ENCODE results near the gene LRSAM1.

DNA sequence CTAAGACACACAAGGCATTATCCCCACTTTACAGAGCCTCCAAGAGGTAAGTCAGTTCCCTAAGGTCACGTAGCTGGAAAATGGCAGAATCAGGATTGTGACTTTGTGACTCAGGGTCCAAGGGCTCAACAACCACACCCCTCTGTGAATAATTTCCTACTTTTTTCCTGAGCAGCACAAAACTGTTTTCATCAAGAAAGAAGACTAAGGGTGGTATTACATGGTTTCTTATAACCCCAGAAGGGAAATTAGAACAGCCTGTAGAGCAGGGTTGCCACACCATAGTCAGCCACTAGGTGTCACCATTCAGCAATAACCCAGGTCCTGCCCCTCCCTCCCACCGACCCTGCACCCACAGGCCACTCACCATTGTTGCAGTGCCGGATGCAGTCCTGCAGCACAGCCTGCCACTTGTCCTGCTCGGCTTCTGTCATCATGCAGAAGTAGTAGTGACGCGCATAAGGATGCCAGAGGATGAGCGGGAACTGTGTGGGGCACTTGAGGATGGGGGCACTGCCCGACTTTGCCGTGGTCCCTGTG, 72.1 kb downstream of the LRSAM1 start:
- TF ChIP-seq POLR2AphosphoS5 (IDR thresholded peaks at IDR 0.05; ENCODE audit: low read depth, low read length) (no peak), TAF1 (IDR thresholded peaks at IDR 0.05; ENCODE audit: borderline replicate concordance, insufficient read depth, low read length) (no peak)
- TF ChIP-seq, protein P1, sequence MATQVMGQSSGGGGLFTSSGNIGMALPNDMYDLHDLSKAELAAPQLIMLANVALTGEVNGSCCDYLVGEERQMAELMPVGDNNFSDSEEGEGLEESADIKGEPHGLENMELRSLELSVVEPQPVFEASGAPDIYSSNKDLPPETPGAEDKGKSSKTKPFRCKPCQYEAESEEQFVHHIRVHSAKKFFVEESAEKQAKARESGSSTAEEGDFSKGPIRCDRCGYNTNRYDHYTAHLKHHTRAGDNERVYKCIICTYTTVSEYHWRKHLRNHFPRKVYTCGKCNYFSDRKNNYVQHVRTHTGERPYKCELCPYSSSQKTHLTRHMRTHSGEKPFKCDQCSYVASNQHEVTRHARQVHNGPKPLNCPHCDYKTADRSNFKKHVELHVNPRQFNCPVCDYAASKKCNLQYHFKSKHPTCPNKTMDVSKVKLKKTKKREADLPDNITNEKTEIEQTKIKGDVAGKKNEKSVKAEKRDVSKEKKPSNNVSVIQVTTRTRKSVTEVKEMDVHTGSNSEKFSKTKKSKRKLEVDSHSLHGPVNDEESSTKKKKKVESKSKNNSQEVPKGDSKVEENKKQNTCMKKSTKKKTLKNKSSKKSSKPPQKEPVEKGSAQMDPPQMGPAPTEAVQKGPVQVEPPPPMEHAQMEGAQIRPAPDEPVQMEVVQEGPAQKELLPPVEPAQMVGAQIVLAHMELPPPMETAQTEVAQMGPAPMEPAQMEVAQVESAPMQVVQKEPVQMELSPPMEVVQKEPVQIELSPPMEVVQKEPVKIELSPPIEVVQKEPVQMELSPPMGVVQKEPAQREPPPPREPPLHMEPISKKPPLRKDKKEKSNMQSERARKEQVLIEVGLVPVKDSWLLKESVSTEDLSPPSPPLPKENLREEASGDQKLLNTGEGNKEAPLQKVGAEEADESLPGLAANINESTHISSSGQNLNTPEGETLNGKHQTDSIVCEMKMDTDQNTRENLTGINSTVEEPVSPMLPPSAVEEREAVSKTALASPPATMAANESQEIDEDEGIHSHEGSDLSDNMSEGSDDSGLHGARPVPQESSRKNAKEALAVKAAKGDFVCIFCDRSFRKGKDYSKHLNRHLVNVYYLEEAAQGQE (IDR thresholded peaks at IDR 0.05; ENCODE audit: insufficient read depth in 1 of 2, low read depth in 2 of 2, low read length in 2 of 2) = no peak
